GM21526 (cell line): ENCODE measurements around the gene S100A5.

Experiments
- ATAC-seq: cut with Tn5 transposase; IDR thresholded peaks from one replicate; pipeline ENCODE4 v1.9.1; 2021; ENCODE audit warnings: moderate library complexity; ENCODE audit not compliant: unreplicated experiment, low FRiP score

The S100A5 gene

DNA sequence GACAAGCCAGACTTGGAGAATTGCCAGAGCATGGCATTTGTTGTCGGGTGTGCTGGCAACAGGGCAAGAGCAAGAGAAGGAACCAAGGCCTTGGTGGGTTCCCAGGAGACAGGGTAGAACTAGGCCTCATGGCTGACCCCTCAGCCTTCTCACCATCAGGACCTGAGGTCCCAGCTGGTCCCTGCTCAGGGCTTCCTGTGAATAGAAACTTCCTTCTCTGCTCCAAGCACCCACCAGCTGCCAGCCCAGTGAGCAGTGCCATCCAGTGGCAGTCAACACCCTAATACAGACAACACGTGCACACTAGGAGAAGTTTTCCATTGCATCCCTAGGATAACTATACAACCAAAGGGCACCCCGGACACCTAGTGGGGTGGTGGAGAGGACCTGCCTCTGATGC lies 27.7 kb downstream of the S100A5 start:
- ATAC-seq: no peak

DNA sequence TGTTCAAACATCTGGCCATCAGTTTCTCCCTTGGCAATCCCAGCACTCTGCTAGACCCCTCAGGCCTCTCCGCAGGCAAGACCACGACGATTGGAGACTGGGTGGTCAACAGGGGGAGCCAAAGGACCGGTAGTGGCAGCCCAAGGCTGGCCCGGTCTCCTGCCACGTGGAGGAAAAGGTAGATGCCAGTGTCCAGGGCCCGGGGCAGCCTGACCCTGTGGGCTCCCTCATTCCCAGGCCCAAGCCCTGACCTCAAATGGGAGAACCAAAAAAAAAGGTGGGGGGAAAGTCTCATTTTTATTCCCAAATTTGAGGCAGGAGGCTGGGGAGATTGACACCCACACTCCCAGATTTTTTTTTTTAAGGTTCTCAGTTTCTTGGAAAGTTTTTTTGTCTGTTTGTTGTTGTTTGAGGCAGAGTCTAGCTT lies 29.7 kb downstream of the S100A5 start:
- no peak for ATAC-seq

DNA sequence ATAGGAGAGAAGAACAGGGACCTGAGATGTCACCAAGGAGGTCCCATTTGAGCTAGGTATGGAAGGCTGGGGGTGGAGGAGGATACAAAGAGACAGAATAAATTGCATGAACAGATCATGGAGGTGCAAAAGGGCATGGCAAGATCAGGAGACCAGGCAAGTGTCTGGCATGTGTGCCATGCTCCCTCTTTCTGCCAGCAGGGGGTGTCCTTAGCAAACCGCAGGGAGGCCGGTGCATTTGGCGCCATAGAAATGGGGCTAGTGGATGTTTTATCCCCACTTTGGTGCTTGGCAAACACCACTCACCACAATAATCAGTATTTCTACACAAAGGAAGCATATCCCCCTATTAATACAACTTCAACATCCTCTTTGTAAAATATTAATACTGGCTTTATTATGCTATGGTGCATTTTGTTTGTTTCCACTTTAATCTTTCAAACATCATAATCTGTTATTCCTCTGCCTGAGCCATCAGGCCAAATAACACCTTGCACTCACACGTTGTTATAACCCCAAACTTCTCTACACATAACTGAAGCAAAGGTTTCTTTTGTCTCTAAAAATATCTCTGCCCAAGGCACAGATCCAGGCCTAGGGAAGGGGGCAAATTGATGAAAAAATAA lies 30.9 kb downstream of the S100A5 start:
- ATAC-seq: no peak

DNA sequence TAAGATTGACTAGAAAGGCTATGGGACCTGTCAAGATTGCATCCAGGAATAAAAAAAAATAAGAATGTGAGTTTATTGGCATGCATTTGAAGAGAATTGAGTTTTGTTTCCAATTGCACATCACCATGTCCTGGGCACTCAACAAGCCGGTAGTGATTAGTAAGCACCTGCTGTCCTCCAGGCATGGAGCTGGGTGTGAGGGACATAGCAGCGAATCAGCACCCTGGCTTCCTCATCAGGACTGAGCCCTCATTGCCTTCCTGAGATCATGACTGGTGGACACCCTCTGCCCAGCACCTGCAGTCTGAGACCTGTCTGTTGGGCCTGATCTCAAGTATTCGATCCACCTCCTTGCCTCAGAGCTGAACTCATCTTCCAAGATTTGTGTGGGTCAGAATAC lies 31.7 kb downstream of the S100A5 start:
- no peak for ATAC-seq

DNA sequence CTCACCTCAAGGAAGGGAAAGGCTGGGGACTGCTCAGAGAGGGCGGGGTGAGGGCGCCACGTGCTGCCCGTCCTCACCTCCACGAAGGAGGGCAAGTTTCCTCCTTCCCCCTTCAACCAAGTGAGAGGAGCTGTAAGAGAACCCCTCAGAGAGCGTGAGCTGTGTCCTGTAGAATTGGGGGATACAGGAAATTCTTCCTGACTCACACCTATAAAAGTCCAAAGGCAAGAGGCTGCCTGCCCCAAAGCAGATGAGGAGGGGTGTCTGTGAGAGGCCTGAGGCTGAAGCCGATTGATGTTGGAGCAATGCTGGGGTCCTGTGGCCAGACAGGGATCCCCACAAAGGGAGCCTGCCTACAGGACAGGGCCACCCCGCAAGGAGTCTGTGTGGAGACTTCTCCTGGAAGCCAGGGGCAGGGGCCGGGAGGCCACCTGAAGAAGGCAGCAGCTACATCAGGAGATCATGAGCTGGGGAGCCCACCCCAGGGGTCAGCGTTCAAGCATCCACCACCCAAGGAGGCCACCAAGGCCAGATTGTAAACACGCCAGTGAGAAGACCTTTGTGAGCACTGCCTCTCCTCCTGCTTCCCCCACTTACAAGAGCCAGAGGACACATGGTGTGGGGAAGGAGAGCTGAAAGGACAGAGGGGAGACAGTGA lies 32.7 kb downstream of the S100A5 start:
- ATAC-seq: no peak

DNA sequence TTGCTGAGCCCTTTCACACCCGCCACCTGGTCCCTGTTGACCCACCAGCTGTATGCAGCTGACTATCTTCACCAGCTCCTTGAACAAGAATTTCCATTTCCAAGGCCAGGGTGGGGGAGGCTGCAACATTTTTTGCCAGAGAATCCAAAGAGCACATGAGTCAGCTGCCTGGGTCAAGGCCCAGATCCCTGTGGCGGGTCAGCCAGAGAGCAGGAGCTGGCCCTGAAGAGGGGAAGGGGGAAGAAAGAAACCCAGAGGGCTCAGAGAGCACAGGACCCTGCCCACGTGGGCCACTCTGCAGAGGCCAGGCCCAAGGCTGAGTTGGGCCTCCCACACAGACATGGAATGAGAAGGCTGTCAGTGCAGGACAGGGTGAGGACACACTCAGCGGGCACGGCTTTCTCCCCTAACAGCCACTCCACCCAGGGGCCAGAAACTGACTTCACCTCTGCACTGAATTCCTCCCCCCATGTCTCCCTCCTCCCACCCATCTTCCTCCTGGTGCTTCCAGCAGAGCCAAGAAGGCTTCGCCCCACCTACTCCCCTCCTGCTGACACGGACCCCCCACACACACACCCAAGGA lies 33.8 kb downstream of the S100A5 start:
- ATAC-seq: no peak

DNA sequence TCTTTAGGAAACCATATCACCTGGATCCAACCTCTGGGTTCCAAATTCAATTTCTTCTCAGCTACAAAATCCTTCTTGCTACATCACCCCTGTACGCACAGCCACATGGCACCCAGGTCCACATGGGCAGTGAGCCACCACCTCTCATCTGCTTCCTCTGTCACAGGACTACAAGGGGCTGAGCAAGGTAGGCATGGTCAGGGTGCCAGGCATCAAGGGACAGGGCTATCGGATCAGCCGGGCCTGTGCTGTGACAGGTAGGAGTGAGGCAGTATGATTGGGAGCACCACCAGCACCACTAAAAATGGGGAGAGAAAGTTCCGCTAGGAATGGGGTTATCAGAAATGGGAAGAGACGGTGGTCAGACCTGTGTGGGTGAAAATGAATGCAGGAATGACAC lies 34.3 kb downstream of the S100A5 start:
- no peak for ATAC-seq

DNA sequence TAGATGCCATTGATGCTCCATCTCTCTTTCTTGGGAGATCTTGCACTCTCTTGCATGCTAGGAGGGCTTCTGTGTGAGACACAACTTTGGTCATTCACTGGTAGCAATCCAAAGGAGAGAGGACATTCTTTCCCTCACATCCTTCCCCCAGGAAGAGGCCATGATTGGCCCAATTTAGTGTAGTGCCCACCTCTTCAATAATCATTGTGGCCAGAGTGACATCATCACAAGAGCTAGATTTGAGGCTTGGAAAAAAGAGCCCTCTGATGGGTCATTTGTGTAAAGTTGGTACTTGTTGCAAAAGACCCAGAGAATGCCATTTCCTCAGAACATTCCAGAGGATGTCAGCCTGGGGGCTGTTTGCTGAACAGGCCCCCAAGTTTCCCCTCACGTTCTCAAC lies 35.2 kb downstream of the S100A5 start:
- ATAC-seq: no peak

DNA sequence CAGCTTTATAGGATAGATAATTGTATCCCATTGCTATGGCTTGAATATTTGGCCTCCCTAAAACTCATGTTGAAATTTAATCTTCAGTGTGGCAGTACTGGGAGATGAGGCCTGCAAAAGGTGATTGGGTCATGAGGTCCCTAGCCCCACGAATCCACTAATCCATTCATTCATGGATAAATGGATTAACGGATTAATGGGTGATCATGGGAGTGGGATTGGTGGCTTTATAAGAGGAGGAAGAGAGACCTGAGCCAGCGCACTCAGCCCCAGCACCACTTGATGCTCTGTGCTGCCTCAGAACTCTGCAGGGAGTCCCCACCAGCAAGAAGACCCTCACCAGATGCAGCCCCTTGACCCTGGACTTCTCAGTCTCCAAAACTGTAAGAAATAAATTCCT lies 37.0 kb downstream of the S100A5 start:
- ATAC-seq: no peak

DNA sequence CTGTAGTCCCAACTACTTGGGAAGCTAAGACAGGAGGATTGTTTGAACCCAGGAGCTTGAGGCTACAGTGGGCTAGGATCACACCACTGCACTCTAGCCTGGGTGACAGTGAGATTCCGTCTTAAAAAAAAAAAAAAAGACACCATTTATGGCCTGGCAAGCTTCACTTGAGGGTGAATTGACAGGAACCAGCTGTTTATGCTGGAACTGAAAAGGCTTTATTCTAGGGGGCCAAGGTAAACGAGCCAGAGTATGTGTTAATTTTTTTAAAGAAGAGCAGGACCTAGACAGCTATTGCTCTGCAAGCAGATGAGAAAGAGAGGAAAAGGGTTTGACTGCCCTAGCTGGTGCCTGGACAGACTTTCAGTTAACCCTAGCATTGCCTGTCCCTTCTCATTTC lies 42.0 kb downstream of the S100A5 start:
- no peak for ATAC-seq

DNA sequence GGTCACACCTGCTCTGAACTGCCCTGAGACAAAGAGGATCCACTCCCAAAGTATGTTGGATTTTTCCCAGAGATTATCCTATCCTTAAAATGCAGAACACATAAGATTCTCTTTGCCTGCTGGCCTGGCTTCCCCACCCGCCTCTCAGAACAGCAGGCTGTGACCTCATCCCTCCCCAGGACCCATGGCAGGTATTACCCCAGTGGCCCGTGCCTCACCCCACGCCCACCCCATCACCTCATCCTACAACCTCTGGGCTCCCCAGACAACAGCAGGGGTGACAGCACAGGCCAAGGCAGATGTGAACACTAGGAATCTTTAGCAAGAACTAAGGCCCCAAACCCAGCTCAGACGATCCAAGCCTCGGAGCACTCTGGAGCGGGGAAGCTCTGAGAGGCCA lies 45.2 kb downstream of the S100A5 start:
- ATAC-seq: no peak

DNA sequence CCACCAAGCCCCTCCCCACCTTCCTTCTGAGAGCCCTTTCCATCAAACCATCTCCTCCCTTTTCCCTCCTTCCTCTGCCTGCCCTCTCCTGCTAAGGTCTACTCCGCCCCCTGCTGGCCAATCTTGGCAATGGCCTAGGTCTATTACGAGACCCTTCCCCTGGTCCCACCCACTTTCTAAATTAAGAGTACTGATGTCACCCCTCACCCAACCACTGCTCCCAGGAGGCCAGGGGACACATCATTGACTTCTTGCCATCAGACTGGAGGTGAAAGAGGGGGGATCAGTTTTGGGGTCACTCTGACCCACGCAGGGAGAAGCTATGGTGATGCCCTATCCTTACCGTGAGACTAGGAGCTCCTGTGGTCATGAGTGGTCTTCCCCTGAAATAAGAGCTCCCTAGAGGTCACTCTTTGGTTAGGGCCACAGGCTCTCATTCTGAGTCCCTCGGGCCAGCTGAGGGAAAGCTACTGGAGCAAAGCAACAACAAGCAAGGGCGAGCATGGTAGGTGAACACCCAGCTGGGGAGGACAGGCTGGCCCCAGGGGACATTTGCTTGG lies 45.7 kb downstream of the S100A5 start:
- ATAC-seq: no peak

DNA sequence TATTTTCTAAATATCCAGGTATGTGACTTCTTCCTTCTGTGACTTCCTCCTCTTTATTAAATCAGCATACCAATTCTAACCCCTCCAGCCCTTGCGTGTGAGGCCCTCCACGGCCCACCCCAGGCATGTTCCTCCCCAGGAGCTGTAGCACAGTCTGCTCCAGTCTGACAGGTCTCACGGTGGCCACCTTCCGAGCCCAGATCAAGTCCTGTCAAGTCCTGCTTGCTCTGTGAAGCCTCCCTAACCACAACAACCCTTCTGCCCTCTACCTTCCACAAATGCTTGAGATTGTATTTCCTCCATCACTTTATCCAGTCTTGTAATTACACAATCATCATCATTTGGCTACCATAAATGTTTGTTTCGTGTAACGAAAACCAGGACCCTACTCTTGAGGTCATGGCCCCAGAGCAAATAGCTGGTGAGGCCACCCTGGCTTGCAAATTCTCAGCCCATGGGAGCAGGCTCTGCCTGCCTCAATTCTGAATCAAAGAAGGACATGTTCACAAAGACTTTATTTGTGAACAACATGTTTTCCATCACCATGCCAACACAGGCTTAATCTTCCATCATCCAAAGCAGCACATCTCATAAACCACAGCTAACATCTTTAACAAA lies 47.3 kb downstream of the S100A5 start:
- ATAC-seq: no peak

DNA sequence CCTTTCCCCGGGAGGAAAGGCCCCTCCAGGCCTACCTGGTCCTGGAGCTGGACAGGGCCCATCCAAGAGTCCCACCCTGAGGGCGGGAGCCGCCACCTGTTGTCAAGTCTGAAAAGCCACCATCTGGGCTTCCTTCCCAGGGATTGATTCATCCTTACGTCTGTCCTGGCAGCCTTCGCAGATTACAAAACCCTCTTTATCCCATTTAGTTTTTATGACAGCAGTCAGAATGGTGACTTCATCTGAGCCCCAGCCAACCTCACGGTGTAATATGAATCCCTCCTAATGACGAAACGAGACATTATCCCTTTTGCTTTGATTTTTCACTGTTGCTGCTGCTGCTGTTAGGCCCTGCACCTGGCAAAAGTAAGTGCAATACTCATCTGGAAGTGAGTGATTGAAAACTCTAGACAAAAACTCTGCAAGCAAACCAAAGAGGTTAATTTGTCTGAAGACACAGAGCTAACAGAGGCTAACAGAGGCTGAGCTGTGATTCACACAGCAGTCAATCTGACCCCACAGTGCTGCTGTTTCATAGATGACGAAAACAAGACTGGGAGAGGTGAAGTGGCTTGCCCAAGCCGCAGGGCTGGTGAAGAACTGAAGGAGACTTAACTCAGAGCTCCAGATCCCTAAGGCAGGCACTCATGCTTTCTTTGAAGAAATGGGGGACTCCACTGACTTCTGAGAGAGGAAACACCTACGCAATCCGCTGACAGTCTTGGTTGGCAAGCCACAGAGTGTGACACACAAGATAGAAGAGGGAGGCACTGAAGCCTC lies 50.3 kb downstream of the S100A5 start:
- no peak for ATAC-seq

DNA sequence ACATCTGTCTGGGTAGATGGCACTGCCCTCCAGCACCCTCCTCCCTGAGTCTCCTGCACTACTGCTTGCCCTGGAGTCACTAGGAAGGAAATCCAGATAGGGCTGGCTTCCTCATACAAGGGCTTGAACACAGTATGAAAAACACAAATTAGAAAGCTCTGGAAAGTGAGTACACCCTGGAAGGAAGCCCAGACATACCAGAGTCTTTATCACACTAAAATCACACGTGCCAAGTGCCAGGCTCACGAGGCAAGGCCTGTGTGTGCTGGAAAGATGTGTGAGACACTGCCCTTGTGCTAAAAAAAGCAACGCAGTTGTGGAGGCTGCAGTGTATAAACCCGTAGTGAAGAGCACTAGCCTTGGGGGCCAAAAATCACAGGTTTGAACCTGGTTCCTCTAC lies 52.0 kb downstream of the S100A5 start:
- no peak for ATAC-seq

DNA sequence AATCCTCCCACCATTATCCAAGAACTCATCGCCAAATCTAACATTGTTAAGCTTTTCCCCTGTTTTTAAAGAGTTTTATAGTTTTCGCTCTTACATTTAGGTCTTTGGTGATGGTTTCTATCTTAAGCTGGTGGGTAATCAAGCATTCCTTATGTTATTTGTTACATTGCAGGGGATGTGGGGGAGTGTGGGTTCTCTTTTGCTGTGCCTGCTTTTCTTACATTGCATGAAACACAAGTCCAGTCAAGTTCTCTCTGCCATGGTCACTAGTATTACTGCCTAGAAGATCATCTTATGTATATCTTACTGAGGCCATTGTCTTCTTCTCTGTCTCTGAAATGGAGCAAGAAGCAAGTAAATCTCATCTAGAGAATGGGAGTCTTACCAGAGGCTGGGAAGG lies 53.0 kb downstream of the S100A5 start:
- ATAC-seq: no peak
